OCI-LY1 (cell line): Measurements from ENCODE around the gene POLR1F.

Experiments
- EZH2 ChIP-seq: fragments of 200-600 bp; sonication (generic), shearing (Covaris generic); IDR thresholded peaks from 2 replicates; pipeline ENCODE4 v1.8.0; 2017; ENCODE audit warnings: borderline replicate concordance, mixed run types, mild to moderate bottlenecking, antibody characterized with exemption, low read length, moderate library complexity, mixed read lengths
- TF ChIP-seq, protein P1 (sequence below): fragments of 200-600 bp; sonication (generic), shearing (Covaris generic); IDR thresholded peaks from 2 replicates; pipeline ENCODE4 v1.5.1; 2017; ENCODE audit warnings: mild to moderate bottlenecking, antibody characterized with exemption, low read length, moderate library complexity, mixed read lengths

DNA sequence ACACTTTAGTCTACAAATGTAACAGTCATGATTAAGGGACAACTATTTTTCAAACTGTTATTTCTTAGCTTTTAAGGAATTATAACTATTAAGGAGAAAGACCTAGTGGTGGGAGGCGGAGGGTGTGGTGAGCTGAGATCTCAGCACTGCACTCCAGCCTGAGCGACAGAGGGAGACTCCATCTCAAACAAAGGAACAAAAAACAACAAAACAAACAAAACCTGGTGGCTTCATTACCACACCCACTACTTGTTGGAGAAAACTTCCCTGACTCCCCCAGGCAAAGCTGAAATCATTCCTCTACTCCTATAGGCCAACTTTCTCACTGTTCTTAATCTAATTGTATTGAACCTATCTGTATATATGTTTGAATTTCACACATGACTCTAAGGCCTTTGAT lies 3.2 kb downstream of the POLR1F start:
- TF ChIP-seq, protein P1, sequence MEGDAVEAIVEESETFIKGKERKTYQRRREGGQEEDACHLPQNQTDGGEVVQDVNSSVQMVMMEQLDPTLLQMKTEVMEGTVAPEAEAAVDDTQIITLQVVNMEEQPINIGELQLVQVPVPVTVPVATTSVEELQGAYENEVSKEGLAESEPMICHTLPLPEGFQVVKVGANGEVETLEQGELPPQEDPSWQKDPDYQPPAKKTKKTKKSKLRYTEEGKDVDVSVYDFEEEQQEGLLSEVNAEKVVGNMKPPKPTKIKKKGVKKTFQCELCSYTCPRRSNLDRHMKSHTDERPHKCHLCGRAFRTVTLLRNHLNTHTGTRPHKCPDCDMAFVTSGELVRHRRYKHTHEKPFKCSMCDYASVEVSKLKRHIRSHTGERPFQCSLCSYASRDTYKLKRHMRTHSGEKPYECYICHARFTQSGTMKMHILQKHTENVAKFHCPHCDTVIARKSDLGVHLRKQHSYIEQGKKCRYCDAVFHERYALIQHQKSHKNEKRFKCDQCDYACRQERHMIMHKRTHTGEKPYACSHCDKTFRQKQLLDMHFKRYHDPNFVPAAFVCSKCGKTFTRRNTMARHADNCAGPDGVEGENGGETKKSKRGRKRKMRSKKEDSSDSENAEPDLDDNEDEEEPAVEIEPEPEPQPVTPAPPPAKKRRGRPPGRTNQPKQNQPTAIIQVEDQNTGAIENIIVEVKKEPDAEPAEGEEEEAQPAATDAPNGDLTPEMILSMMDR = no peak
- no peak for TF ChIP-seq EZH2
